Measurements from ENCODE around the gene WWC2.

DNA sequence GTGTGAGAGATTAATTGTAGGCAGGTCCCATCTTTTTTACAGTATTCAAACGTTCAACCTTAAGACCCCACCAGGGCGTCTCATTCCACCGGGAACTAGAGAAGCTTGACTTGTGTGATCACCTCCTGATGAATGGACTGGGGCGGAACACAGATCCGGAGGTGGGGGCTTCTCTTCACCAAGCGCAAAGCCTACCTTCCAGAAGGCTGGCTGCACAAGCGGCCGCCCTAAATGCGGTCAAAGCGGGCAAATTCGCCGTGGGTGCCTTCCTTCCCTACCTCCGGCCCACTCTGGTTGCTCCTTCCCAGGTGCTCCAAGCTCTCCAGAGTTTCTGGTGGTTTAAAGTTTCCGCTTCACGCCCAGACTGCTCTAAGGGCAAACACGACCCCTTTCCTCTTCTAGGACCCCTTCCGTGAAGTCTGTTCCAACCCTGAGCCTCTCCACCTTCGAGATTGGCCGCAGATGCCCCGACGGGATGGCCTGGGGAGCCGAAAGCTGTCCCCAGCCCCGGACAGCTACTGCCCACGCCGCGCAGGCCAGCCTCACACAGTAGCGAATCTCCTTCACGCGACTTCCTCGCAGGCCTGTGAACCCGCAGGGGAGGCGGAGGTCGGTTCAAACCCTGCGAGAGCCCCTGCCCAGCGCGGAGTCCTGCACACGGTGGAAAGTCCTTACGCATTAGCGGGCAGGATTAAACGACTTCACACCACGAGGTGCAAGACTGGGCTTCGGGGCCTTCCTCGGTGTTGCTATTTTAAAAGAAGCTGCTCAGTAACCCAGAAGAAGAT, 1.6 kb upstream of the WWC2 start:
- TF ChIP-seq POLR2A (IDR thresholded peaks at IDR 0.05; ENCODE audit: low read length) (no peak), GATA1 (IDR thresholded peaks at IDR 0.05; ENCODE audit: low read depth, low read length) (no peak)

Measured in erythroblast (primary cell).